HepG2 (cell line): ENCODE data around the gene NEURL2. TPM values are rescaled to one million over a fixed set of nuclear protein-coding genes. Genes with fewer than 3 reads are reported as not detected.

ENCODE experiments used
- FOXK1 ChIP-seq: sonication (generic); formaldehyde crosslinking; IDR thresholded peaks from 2 replicates; pipeline ENCODE4 v1.4.0; 2020; ENCODE audit warnings: low read depth, missing genetic modification reagents, borderline replicate concordance
- HNRNPUL1 ChIP-seq: fragments of 200-400 bp; formaldehyde crosslinking; IDR thresholded peaks from 2 replicates; pipeline ENCODE4 v1.6.1; 2017; ENCODE audit warnings: low read depth, mild to moderate bottlenecking, low read length, moderate library complexity
- KAT7 ChIP-seq: IDR thresholded peaks from 2 replicates; pipeline ENCODE4 v1.6.1; 2018; ENCODE audit warnings: borderline replicate concordance, missing compliant biosample characterization
- KDM5B ChIP-seq: sonication (generic); formaldehyde crosslinking; IDR thresholded peaks from 2 replicates; pipeline ENCODE4 v1.4.0; 2020; ENCODE audit warnings: missing genetic modification reagents, mild to moderate bottlenecking, borderline replicate concordance
- KLF6 ChIP-seq: IDR thresholded peaks from 2 replicates; pipeline ENCODE4 v1.8.0; 2016; ENCODE audit warnings: missing biosample characterization, missing genetic modification reagents
- MAF1 ChIP-seq: sonication (generic); formaldehyde crosslinking; IDR thresholded peaks from 2 replicates; pipeline ENCODE4 v1.5.0; 2020; ENCODE audit warnings: missing genetic modification reagents, borderline replicate concordance
- MBNL3 ChIP-seq: fragments of 250-450 bp; sonication (Bioruptor Pico); conservative IDR thresholded peaks from 2 replicates; pipeline ENCODE4 v1.8.0; 2022; ENCODE audit warnings: mild to moderate bottlenecking, inconsistent platforms
- MTA1 ChIP-seq: sonication (generic); formaldehyde crosslinking; IDR thresholded peaks from 2 replicates; pipeline ENCODE4 v1.4.0; 2020; ENCODE audit warnings: missing genetic modification reagents, mild to moderate bottlenecking, borderline replicate concordance
- NFAT5 ChIP-seq: sonication (generic); formaldehyde crosslinking; IDR thresholded peaks from 2 replicates; pipeline ENCODE4 v1.4.0; 2020; ENCODE audit warnings: missing genetic modification reagents
- RXRB ChIP-seq: IDR thresholded peaks from 2 replicates; pipeline ENCODE4 v1.6.1; 2016; ENCODE audit warnings: borderline replicate concordance, missing genetic modification reagents, missing compliant biosample characterization
- SMAD1 ChIP-seq: sonication (generic); formaldehyde crosslinking; IDR thresholded peaks from 2 replicates; pipeline ENCODE4 v1.4.0; 2020; ENCODE audit warnings: missing genetic modification reagents, low read depth, mild to moderate bottlenecking, borderline replicate concordance
- ZKSCAN5 ChIP-seq: sonication (generic); formaldehyde crosslinking; IDR thresholded peaks from 2 replicates; pipeline ENCODE4 v1.5.1; 2020; ENCODE audit warnings: mild to moderate bottlenecking, missing genetic modification reagents
- ZNF639 ChIP-seq: conservative IDR thresholded peaks from 2 replicates; pipeline ENCODE4 v1.6.1; 2018; ENCODE audit warnings: missing genetic modification reagents
- ZNF703 ChIP-seq: sonication (generic); formaldehyde crosslinking; IDR thresholded peaks from 2 replicates; pipeline ENCODE4 v1.5.1; 2020; ENCODE audit warnings: missing genetic modification reagents, mild to moderate bottlenecking, moderate library complexity, borderline replicate concordance
- ZNF737 ChIP-seq: sonication (generic); formaldehyde crosslinking; IDR thresholded peaks from 2 replicates; pipeline ENCODE4 v1.5.0; 2020; ENCODE audit warnings: missing genetic modification reagents, mild to moderate bottlenecking, borderline replicate concordance
- polyA plus RNA-seq, 8 experiments: library from polyadenylated mRNA; depleted of rRNA in 3 of 8; stranded (reverse) in 7 of 8; unstranded in 1 of 8; fragments of >200 nt; fragmentation: Illumina TruSeq in 4 of 8; extraction: Trizol in 4 of 8; gene quantifications; 2 replicates each; pipeline versions ENCODE4 v1.2.1 to v1.2.3, GENCODE V29; 2011 to 2016; ENCODE audit warnings: low read depth in 4 of 8, missing spikeins in 1 of 8, mixed read lengths in 1 of 8; ENCODE audit not compliant: insufficient read depth in 1 of 8
- total RNA-seq, 5 experiments: library from RNA; depleted of rRNA; stranded (reverse); fragments of >200 nt; fragmentation: Illumina TruSeq; extraction: Trizol; gene quantifications; 2 replicates each; pipeline ENCODE4 v1.2.3, GENCODE V29; 2016; ENCODE audit warnings: low read depth in 1 of 5
- TF ChIP-seq, protein P1 (sequence below): IDR thresholded peaks from 2 replicates; pipeline ENCODE4 v1.6.1; 2016; ENCODE audit warnings: low read depth
- TF ChIP-seq, protein P2 (sequence below): sonication (generic); formaldehyde crosslinking; IDR thresholded peaks from 2 replicates; pipeline ENCODE4 v1.4.0; 2020; ENCODE audit warnings: missing genetic modification reagents, borderline replicate concordance
- TF ChIP-seq, protein P3 (sequence below): sonication (generic); formaldehyde crosslinking; IDR thresholded peaks from 2 replicates; pipeline ENCODE4 v1.9.0; 2021; ENCODE audit warnings: missing genetic modification reagents, mild to moderate bottlenecking, borderline replicate concordance

NEURL2 gene
- total and polyA plus RNA-seq, 2 of the 13 experiments (the other 11 are each of a cell fraction or from before 2014, with no cell fraction given), result 7.2 to 9.7 TPM

DNA sequence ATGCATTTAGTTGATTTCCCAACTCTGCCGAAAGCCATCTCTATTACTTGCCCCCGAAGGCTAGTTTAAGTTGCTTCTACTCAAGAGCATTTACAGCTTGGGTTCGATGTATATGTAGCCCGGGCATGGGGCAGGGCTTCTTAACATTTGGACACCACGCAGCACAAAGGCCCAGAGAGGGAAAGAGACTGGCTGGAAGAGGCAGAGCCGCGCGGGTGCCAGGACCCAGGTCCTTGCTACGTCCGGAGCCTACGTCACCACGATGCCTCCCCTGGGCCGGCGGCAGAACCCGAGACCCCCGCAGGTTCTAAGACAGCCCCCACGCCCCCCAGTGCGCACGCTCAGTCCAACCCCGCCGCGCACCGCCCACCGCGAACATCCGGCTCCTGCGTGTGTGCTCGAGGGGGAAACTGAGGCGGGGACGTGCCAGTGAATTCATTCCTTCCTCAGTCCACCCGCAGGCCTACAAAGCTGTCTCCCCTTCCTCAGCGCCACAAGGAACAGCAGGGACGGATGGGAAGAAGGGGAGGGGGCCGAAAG lies 43.1 kb upstream of the NEURL2 start (continued):
- TF ChIP-seq NFAT5 (CRISPR knock-in tag), result no peak
- TF ChIP-seq KLF6, result no peak
- TF ChIP-seq, protein P1, sequence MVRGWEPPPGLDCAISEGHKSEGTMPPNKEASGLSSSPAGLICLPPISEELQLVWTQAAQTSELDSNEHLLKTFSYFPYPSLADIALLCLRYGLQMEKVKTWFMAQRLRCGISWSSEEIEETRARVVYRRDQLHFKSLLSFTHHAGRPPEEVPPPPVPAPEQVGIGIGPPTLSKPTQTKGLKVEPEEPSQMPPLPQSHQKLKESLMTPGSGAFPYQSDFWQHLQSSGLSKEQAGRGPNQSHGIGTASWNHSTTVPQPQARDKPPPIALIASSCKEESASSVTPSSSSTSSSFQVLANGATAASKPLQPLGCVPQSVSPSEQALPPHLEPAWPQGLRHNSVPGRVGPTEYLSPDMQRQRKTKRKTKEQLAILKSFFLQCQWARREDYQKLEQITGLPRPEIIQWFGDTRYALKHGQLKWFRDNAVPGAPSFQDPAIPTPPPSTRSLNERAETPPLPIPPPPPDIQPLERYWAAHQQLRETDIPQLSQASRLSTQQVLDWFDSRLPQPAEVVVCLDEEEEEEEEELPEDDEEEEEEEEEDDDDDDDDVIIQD, result peak; percentile 71; the same call in 1 of the 2 replicates
- TF ChIP-seq ZNF639 (CRISPR knock-in tag), result no peak
- TF ChIP-seq MTA1 (CRISPR knock-in tag), result no peak
- TF ChIP-seq ZNF737 (CRISPR knock-in tag), result no peak
- TF ChIP-seq, protein P2, sequence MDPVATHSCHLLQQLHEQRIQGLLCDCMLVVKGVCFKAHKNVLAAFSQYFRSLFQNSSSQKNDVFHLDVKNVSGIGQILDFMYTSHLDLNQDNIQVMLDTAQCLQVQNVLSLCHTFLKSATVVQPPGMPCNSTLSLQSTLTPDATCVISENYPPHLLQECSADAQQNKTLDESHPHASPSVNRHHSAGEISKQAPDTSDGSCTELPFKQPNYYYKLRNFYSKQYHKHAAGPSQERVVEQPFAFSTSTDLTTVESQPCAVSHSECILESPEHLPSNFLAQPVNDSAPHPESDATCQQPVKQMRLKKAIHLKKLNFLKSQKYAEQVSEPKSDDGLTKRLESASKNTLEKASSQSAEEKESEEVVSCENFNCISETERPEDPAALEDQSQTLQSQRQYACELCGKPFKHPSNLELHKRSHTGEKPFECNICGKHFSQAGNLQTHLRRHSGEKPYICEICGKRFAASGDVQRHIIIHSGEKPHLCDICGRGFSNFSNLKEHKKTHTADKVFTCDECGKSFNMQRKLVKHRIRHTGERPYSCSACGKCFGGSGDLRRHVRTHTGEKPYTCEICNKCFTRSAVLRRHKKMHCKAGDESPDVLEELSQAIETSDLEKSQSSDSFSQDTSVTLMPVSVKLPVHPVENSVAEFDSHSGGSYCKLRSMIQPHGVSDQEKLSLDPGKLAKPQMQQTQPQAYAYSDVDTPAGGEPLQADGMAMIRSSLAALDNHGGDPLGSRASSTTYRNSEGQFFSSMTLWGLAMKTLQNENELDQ, result no peak
- no peak for TF ChIP-seq HNRNPUL1
- TF ChIP-seq MBNL3 (CRISPR knock-in tag), result no peak
- TF ChIP-seq KAT7 (CRISPR knock-in tag), result no peak
- no peak; the same call in 1 of the 2 replicates for TF ChIP-seq ZNF703
- TF ChIP-seq FOXK1, result no peak
- TF ChIP-seq SMAD1 (CRISPR knock-in tag), result no peak
- no peak for TF ChIP-seq MAF1
- TF ChIP-seq, protein P3, sequence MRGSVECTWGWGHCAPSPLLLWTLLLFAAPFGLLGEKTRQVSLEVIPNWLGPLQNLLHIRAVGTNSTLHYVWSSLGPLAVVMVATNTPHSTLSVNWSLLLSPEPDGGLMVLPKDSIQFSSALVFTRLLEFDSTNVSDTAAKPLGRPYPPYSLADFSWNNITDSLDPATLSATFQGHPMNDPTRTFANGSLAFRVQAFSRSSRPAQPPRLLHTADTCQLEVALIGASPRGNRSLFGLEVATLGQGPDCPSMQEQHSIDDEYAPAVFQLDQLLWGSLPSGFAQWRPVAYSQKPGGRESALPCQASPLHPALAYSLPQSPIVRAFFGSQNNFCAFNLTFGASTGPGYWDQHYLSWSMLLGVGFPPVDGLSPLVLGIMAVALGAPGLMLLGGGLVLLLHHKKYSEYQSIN (CRISPR knock-in tag), result no peak
- TF ChIP-seq ZKSCAN5 (CRISPR knock-in tag), result no peak
- no peak; the same call in 1 of the 2 replicates for TF ChIP-seq RXRB (CRISPR knock-in tag)
- TF ChIP-seq KDM5B (CRISPR knock-in tag), result no peak
